ENCODE data around the gene LOC101059915.

DNA sequence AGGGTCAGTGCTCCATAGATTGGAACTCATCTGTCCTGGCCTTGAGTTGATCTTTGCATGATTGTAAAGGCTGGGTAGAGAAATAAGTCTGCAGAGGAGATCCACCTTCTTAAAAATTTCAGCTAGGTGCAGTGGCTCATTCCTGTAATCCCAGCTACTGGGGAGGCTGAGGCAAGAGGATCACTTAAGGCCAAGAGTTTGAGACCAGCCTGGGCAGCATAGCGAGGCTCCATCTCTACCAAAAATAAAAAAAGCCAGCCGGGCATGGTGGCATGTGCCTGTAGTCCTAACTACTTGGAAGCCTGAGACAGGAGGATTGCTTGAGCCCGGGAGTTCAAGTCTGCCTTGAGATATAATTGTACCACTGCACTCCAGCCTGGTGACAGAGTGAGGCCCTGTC is 48.6 kb upstream of the LOC101059915 start:
- TF ChIP-seq, protein P1, sequence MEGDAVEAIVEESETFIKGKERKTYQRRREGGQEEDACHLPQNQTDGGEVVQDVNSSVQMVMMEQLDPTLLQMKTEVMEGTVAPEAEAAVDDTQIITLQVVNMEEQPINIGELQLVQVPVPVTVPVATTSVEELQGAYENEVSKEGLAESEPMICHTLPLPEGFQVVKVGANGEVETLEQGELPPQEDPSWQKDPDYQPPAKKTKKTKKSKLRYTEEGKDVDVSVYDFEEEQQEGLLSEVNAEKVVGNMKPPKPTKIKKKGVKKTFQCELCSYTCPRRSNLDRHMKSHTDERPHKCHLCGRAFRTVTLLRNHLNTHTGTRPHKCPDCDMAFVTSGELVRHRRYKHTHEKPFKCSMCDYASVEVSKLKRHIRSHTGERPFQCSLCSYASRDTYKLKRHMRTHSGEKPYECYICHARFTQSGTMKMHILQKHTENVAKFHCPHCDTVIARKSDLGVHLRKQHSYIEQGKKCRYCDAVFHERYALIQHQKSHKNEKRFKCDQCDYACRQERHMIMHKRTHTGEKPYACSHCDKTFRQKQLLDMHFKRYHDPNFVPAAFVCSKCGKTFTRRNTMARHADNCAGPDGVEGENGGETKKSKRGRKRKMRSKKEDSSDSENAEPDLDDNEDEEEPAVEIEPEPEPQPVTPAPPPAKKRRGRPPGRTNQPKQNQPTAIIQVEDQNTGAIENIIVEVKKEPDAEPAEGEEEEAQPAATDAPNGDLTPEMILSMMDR (IDR thresholded peaks at IDR 0.05): no peak
- TF ChIP-seq POLR2A (IDR thresholded peaks at IDR 0.05): no peak

Measured in ovary (tissue), 3 donors.